Measurements from ENCODE around the gene TFAP2B.

The TFAP2B gene

DNA sequence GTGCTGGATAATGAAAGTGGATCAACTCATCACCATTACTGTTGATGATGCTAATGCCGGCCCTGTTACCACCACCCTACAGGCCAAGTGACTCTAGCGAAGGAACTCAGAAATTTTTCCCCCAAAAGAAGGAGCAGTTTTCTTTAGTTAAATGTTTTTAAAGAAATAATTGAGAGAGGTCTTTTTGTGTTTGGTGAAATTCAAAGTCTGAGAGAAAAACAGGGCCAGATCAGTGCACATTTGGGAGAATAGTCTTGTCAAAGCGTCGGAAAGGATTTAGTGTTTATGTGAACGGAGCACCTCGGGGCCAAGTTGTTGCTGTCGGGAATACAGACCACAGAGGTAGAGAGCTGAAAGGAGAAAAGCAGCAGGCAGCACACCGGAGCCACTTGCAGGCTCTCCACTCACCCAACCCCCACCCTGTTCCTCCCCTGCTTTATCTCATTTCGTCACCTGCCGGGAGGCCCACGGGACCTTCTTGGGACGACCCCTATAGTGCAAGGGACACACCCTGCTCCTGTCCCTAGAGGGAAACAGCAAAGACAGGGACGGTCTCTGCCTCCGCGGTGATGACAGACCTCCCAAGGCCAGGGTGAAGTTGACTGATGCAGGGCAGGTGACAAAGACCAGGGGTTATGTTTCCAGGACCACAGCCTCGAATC lies 6.8 kb downstream of the TFAP2B start:
- no peak for DNase-seq

DNA sequence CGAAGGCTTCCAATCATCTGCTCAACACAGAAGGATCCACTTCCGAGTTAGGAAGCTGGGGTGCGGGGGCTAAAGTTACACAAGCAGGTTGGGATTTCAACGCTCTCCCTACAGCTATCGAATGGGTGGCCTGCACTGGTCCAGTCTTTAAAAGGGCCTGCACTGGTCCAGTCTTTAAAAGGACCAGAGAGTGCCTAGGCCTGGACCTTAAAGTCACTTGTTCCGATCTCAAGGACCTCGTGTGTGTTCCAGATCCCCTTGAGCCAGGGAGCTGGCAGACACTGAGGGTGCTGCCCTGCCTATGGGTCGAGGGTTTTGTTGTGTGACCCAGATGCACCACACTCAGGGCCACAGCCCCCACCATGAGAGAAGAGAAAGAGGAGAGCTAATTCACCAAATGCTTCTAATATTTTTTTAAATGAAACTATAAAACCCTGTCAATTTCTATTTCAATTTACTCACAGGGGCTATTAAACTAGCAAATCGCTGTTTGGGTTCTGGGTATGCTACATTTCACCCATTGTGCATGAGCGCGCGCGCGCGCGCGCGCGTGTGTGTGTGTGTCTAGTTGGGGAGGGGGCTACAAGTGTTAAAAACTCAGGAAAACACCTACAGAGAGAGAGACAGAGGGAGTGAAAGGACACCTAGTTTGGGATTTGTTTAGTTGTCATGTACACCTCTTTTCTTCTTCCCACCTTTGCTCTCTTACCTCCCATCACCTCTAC lies 7.5 kb downstream of the TFAP2B start:
- DNase-seq: no peak

- no peak for DNase-seq
Measured at GRCh38 chr6:50826803-50827202, 8.1 kb downstream of the TFAP2B start.

GRCh38 chr6:50829049-50829448 lies 10.4 kb downstream of the TFAP2B start:
- DNase-seq: no peak

- DNase-seq: no peak
Measured at GRCh38 chr6:50829898-50830444, 11.3 kb downstream of the TFAP2B start.

- no peak for DNase-seq
Measured at GRCh38 chr6:50831186-50831585, 12.5 kb downstream of the TFAP2B start.

DNA sequence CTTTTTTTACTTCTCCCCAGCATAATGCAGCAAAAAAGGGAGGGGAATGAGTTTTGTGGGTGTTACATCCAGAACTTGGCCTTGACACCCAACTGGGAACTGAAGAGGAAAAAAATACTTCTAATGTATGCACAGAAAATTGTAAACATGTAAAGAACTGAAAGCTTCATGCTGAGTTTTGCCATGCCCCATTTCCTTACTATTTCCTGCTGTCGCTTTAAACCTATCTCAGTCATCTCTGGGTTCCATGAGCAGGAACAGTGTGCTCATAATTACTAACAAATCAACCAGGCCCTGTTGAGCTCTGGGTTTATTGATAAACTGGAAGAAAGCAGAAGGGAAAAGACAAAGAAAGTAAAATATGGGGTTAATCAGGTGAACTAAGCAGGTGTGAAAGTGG lies 14.2 kb downstream of the TFAP2B start:
- no peak for DNase-seq

GRCh38 chr6:50834929-50835410 lies 16.3 kb downstream of the TFAP2B start:
- no peak for DNase-seq

DNA sequence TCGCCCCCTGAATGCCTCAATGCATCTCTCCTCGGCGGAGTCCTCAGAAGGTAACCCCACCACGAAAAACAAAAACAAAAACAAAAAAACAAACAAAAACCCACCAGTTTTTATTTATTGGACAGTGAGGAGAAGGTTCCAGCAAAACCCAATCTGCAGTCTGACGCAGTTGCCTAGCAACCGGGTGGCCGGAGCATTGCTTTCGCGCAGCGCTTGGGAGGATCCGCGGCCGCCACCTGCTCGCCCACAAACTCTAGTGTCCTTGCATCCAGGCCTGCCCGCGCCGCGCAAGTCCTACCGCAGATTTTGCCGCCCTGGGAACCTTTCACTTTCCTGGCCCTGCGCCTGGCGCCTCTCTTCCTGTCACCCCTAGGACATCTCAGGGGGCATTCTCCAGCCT lies 17.6 kb downstream of the TFAP2B start:
- DNase-seq: no peak

DNA sequence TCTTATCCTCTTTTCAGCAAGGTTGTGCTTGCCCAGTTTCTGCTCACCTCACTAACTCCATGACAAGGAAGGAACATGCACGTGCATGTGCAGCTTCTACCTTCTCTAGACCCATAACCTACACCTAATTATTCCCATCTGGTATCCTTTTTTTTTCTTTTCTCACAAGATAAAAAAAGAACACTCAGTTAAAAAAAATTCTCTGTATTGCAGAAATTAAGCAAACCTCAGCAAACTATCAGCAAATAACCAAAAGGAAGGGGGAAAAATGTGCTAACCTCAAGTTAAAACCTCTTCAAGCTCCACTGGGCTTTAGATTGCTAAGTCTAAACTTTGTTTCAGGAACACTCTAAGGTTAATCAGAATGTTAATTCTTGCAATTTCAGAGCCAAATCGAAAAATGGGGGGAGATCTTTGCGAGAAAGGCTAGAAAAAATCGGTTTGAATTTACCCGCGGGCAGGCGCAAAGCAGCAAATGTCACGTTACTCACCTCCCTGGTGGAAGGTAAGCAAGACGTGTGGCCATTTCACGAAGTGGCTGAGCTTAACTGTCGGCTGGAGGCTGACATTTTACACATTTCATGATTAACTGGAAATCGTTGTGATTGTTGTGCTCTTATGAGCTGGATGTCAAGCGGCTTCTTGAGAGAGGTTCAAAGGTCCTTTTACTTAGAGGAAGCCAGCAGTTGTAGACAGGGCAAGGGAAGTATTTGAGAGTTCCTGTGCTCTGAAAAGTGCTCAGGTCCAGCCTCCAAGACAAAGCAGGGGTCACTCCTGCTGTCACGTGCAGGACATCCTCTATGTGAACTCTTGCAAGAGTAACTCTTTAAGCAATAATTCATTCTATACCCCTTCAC lies 19.1 kb downstream of the TFAP2B start:
- no peak for DNase-seq

DNA sequence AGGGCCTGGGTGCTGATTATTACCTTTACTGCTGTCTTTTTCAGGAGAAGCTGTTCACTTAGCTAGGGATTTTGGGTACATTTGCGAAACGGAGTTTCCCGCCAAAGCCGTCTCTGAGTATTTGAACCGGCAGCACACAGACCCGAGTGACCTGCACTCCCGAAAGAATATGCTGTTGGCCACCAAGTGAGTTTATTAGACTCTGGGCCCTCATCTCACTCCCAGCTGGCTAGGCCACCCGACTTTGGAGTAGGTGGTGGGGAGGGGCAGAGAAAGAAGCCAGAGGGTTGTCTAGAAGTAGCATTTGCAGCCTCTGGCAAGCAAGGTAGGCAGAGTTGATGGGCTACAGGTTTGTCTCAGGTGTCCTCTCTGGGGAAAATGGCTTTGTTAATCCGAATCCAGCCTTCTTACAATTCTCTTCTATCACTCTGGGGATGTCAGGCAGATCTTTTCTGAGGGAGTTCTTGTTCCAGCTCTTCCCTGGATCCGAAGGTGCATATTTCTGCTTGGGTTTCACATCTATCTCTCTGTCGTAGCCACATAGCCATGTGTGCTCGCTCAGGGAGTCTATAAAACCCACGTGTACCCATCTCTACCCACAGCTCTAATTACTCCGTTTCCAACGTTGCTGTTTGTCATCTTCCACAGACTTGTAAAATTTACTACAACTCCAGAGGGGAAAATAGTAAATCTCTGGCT lies 21.6 kb downstream of the TFAP2B start:
- no peak for DNase-seq

DNA sequence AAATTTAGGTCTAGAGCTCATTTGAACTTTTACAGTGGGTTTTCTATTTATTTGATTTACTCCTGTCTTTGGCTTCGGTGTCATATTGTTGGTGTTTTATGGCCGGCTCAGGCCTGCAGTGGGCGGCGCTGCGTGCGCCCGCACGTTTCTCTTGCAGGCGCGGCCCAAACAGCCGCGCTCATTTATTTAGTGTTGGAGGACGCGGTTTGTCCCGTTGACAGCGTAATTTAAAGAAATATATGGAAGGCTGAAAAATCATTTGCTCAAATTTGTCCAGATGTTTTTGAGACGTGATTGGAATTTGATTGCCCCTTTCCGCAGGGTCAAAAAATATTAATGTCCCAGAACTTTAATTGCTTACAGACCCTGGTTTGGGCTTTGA lies 22.1 kb downstream of the TFAP2B start:
- DNase-seq: no peak

GRCh38 chr6:50842446-50842845 lies 23.8 kb downstream of the TFAP2B start:
- DNase-seq: no peak

- DNase-seq: no peak
Measured at GRCh38 chr6:50842861-50843384, 24.3 kb downstream of the TFAP2B start.

- no peak for DNase-seq
Measured at GRCh38 chr6:50843842-50844241, 25.2 kb downstream of the TFAP2B start.

DNA sequence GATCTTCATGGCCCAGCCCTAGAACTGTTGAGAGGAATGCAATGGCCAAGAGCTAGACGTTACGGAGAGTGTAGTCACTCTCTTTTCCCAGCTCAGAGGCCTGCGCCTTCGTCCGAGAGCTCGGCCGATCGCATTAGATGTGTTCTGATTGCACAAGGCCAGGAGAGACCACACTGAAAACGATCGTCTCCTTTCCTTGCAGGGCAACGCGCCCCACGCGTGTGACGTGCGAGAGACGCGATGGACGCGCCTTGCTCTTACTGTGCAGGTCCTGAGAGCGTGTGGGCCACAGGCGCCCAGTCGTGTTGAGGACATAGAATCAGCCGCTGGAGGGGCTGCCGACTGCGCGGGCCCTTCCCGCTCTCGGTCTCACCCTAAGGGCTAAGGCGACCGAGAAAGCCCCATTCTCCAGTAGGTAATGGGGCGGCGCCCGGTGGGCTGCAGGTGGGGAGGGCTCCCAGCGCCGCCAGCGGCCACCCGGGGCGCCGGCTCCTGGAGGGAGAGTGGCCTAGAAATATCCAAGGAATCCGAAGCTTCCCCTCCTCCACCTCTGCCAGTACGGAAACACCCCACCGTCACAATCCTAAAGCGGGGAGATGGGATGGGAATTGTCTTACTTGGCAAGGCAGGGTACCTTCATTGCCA lies 26.9 kb downstream of the TFAP2B start:
- no peak for DNase-seq

DNA sequence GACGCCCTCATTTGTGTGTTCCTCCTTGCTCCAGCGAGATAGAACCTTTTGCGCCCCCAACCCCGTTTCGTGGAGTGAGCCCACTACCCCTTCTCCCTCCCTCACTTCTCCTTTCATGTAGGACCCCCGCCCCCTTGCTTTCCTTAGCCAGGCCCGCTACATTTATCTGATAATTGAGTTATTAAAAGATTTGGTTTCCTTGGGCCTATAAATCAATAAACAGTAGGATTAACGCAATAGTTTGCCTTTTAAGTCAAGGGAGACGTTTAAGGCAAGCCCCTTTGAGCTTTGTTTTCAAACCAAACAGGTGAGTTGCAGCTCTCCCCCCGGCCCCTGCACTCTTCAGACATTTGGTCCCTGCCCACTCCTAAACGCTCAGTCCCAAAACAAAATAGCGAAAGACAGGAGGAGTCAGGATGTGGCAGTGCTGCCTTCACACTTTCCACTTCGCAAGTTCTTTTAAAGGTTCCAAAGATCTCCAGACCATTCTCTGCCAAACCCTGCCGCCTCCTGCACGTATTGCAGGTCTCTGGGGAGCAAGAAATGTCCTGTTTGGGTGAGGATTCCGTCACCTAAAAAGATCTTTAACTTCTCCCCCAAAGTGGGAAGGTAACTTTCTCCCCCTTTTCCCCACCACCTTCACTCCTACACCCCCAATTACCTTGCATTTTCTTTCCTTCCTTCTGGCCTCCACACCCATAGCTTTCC lies 27.6 kb downstream of the TFAP2B start:
- DNase-seq: no peak

DNA sequence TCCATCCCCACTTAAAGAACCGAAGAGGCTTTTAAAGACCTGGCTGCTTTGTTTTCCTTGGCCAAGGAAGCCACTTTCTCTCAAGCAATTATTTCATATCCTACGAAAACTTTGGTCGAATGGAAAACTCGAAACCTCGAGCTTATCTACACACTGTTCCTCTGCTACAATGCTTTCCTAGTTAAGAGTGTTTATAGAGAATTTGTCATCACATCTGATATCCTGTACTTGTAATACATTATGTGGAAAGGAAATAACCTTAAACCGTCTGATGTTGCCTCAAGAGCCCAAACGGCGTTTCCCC lies 28.1 kb downstream of the TFAP2B start:
- no peak for DNase-seq

DNA sequence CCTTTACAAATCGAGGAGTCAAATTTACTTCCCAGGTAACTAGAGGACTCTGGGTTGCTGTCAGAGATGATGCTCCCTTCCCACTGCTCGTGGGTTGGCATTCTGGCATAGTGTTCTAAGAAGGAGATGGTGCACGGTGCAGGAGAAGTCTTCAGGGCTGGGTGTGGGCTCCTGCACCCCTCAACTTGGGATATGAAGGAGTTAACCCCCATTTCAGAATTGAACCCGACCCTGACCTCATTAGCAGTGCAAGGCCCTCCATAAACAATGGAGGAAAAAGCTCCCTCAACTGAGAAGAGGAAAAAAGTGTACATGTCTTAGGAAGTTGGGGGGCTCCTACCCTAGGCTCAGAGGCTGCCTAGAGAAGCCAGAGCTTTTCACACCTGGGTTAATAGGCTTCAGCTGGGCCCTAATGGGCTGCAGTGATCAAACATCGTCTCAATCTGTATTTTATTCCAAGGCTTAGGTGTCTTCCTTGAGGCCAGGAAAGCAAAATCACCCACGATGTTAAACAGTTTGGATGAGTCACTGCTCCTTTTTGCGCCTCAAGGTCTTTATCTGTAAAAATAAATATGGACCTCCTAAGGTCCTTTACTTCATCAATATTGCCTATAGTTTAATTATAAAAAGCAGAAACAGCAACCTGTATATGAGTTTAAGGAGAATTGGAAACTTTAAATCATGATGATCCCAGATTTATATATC lies 29.4 kb downstream of the TFAP2B start:
- no peak for DNase-seq

GRCh38 chr6:50848989-50849795 lies 30.5 kb downstream of the TFAP2B start:
- no peak for DNase-seq

All from CD4-positive, alpha-beta T cell treated with Interleukin-17A for 4 hours (primary cell).